RWPE1 (cell line): ENCODE results near the gene DYNLL1.

Experiments
- CTCF ChIA-PET: fragments of 350-600 bp; sonication (Branson Sonifier 250); formaldehyde crosslinking; extraction: SDS; loops from one replicate; lab custom pipeline; 2021; lab: Yijun Ruan, JAX
- POLR2A ChIA-PET: fragments of 400-600 bp; formaldehyde crosslinking; extraction: SDS; loops from one replicate; lab custom pipeline; 2020; ENCODE audit warnings: antibody characterized with exemption; ENCODE audit not compliant: low non-redundant PET; lab: Yijun Ruan, JAX
- DNase-seq: peaks from one replicate; pipeline ENCODE4 v3.0.0; 2012; ENCODE audit warnings: low spot score
- H3K27ac ChIP-seq: fragments of 450-650 bp; 2 replicates; pipeline ENCODE4 v1.5.1; 2017
- TF ChIP-seq, protein P1 (sequence below): fragments of 450-650 bp; conservative IDR thresholded peaks from 2 replicates; pipeline ENCODE4 v1.5.1; 2017; ENCODE audit warnings: low read depth, mild to moderate bottlenecking

DYNLL1 gene

GRCh38 chr12:120472521-120472920 lies 23.4 kb upstream of the DYNLL1 start:
- no peak overlapping the region for H3K27ac ChIP-seq
- POLR2A ChIA-PET = interaction anchor here (0.6 kb wide), 1 partner anchor 79 kb away, joined by 3 read pairs; no protein-coding TSS in a partner anchor
- no peak for DNase-seq
- TF ChIP-seq, protein P1, sequence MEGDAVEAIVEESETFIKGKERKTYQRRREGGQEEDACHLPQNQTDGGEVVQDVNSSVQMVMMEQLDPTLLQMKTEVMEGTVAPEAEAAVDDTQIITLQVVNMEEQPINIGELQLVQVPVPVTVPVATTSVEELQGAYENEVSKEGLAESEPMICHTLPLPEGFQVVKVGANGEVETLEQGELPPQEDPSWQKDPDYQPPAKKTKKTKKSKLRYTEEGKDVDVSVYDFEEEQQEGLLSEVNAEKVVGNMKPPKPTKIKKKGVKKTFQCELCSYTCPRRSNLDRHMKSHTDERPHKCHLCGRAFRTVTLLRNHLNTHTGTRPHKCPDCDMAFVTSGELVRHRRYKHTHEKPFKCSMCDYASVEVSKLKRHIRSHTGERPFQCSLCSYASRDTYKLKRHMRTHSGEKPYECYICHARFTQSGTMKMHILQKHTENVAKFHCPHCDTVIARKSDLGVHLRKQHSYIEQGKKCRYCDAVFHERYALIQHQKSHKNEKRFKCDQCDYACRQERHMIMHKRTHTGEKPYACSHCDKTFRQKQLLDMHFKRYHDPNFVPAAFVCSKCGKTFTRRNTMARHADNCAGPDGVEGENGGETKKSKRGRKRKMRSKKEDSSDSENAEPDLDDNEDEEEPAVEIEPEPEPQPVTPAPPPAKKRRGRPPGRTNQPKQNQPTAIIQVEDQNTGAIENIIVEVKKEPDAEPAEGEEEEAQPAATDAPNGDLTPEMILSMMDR = no peak
- CTCF ChIA-PET = no interaction called here

DNA sequence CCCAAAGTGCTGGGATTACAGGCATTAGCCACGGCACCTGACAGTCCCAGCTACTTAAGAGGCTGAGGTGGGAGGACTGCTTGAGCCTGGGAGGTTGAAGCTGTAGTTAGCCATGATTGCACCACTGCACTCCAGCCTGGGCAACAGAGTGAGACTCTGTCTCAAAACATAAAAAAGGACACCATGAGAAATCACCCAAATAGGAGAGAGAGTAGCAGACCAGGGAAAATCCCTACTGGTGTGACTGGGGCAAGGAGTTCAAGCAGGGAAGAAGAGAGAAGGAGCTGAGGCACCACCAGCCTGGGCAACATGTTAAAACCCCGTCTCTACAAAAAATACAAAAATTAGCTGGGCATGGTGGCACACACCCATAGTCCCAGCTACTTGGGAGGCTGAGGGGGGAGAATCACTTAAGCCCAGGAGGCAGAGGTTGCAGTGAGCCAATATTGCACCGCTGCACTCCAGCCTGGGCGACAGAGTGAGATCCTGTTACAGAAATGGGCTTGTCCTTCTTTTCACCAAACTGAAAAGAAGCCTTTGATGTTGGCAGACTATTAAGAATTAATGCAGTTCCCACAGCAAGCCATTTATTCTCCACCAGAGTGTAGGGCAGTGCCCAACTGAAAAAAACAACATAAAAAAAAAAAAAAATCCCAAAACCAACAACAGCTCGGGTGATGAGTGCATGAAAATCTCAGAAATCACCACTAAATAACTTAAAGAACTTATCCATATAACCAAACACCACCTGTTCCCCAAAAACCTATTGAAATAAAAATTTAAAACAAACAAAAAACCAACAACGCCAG lies 21.9 kb upstream of the DYNLL1 start:
- CTCF ChIA-PET = interaction anchor here (0.7 kb wide), 1 partner anchor 974 kb away, joined by 3 read pairs; no protein-coding TSS in a partner anchor
- no peak for DNase-seq
- H3K27ac ChIP-seq = peak overlapping the region; percentile 56
- TF ChIP-seq, protein P1 = no peak
- POLR2A ChIA-PET = interaction anchor here (0.9 kb wide), 1 partner anchor 22 kb away, joined by 3 read pairs; the partner anchor contains the start of gene DYNLL1

- ChIA-PET POLR2A (interaction anchor here (0.7 to 0.9 kb wide), 2 partner anchors 22 to 37 kb away, joined by 3 read pairs; partner anchors contain the start of genes COX6A1 and DYNLL1), CTCF (interaction anchor here (0.5 to 0.6 kb wide), 2 partner anchors 56 to 560 kb away, joined by 3 to 4 read pairs; no protein-coding TSS in a partner anchor)
- TF ChIP-seq, protein P1 = no peak
- peak overlapping the region; percentile 56 for H3K27ac ChIP-seq
- peak; percentile 84 for DNase-seq
Observed at GRCh38 chr12:120474616-120474960, 21.3 kb upstream of the DYNLL1 start.

- CTCF ChIA-PET = interaction anchor here (0.6 kb wide), 1 partner anchor 652 kb away, joined by 4 read pairs; no protein-coding TSS in a partner anchor
- TF ChIP-seq, protein P1 = no peak
- H3K27ac ChIP-seq = no peak overlapping the region
- no peak for DNase-seq
- POLR2A ChIA-PET = interaction anchor here (0.6 kb wide), 1 partner anchor 83 kb away, joined by 7 read pairs; no protein-coding TSS in a partner anchor
Observed at GRCh38 chr12:120475643-120476042, 20.3 kb upstream of the DYNLL1 start.

DNA sequence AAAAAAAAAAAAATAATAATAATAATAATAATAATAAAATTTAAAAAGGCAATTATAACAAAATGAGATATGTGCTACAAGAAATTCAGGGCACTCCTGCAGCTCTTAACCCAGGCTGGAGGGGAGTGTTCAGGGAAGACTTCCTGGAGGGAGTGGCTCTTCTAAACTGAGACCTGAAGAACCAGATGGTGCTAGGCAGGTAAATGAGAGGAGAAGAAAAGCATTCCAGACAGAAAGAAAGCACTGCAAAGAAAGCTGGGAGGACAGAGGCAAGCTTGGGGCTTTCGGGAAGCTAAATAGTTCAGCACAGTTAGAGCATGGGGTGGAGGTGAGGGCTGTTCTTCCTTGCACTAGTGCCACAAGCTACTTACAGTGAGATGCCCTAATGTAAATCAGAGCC lies 16.5 kb upstream of the DYNLL1 start:
- ChIA-PET CTCF (interaction anchor here (0.6 to 1.3 kb wide), 2 partner anchors 9 to 166 kb away, joined by 3 to 5 read pairs; partner anchors contain the start of gene SRSF9), POLR2A (interaction anchor here (0.6 kb wide), 1 partner anchor 11 kb away, joined by 3 read pairs; no protein-coding TSS in a partner anchor)
- H3K27ac ChIP-seq = no peak overlapping the region
- TF ChIP-seq, protein P1 = no peak
- no peak for DNase-seq

- H3K27ac ChIP-seq = no peak overlapping the region
- CTCF ChIA-PET = interaction anchor here (0.7 to 1.3 kb wide), 2 partner anchors 10 to 168 kb away, joined by 3 to 4 read pairs; partner anchors contain the start of gene SRSF9
- TF ChIP-seq, protein P1 = no peak
- DNase-seq = no peak
- POLR2A ChIA-PET = interaction anchor here (0.9 kb wide), 1 partner anchor 14 kb away, joined by 3 read pairs; no protein-coding TSS in a partner anchor
Observed at GRCh38 chr12:120480211-120480610, 15.7 kb upstream of the DYNLL1 start.
